Ovary (tissue), 9 donors: ENCODE results near the gene FBXL19. TPM values are rescaled to one million over a fixed set of nuclear protein-coding genes. Genes with fewer than 3 reads are reported as not detected.

Source experiments
- DNase-seq, 5 donors: peaks; one replicate each; pipeline ENCODE4 v3.0.0-alpha.2; 2019 to 2020
- H3K27ac ChIP-seq, 2 donors: fragments of 200-600 bp; one replicate each; pipeline versions ENCODE4 v1.5.1 to v1.8.0; 2019 to 2022
- H3K27me3 ChIP-seq: fragments of 200-600 bp; one replicate; pipeline ENCODE4 v1.8.0; 2022
- H3K36me3 ChIP-seq: fragments of 200-600 bp; sonication (generic); one replicate; pipeline ENCODE4 v1.5.1; 2019
- H3K4me1 ChIP-seq: one replicate; pipeline ENCODE4 v1.8.1; 2013; ENCODE audit warnings: mild to moderate bottlenecking, moderate library complexity; ENCODE audit not compliant: insufficient read depth
- H3K4me3 ChIP-seq: fragments of 200-600 bp; sonication (generic); one replicate; pipeline ENCODE4 v1.5.1; 2017
- H3K9me3 ChIP-seq, 2 donors: fragments of 200-600 bp in 1 of 2; sonication (generic) in 1 of 2; one replicate each; pipeline versions ENCODE4 v1.5.1 to v1.8.1; 2013 to 2019; ENCODE audit warnings: mild to moderate bottlenecking in 1 of 2, moderate library complexity in 1 of 2
- EP300 ChIP-seq: sonication (generic); formaldehyde crosslinking; IDR thresholded peaks from one replicate; pipeline ENCODE4 v1.6.1; 2017; ENCODE audit warnings: antibody characterized with exemption
- POLR2A ChIP-seq: fragments of 450-650 bp; IDR thresholded peaks from one replicate; pipeline ENCODE4 v1.6.1; 2017; ENCODE audit warnings: antibody characterized with exemption, mild to moderate bottlenecking, moderate library complexity
- WGBS, 3 donors: extraction: QIAGEN DNeasy Blood & Tissue Kit in 1 of 3; methylation state at CpG; one replicate each; pipeline versions ENCODE4 v1.1.5 to v1.1.7; 2013 to 2017; 5-methylcytosine and 5-hydroxymethylcytosine counted together
- intact Hi-C, 4 donors: fragments of 100-400 bp; cut with DNase I; formaldehyde crosslinking; loops; one replicate each; pipeline versions ENCODE4 v1.11.0 to v1.15.1; 2022 to 2023
- polyA plus RNA-seq, 2 donors: library from polyadenylated mRNA; stranded (reverse); fragments of 200-250 nt in 1 of 2; fragments of 350-450 nt in 1 of 2; fragmentation: Illumina TruSeq in 1 of 2; extraction: RNeasy Lipid Tissue Mini Kit (QIAGEN cat#74804) in 1 of 2; gene quantifications; one replicate each; pipeline ENCODE4 v1.2.3, GENCODE V29; 2013 to 2014
- total RNA-seq, 7 donors: library from RNA; depleted of rRNA in 2 of 7; stranded (reverse); fragments of >200 nt in 2 of 7; fragmentation: NEBNext Ultra II Directional in 3 of 7; extraction: Animal tissue kit (Norgen Biotek cat#: 25700) in 3 of 7; gene quantifications; one replicate each; pipeline versions ENCODE4 v1.1.0 to v1.2.4, GENCODE V29; 2016 to 2023
- TF ChIP-seq, protein P1 (sequence below), 3 donors: fragments of 450-650 bp in 2 of 3; fragments of 200-600 bp in 1 of 3; IDR thresholded peaks; one replicate each; pipeline versions ENCODE4 v1.5.1 to v1.8.0; 2016 to 2022; ENCODE audit warnings: antibody characterized with exemption in 3 of 3, mild to moderate bottlenecking in 1 of 3
- donor health status: DM: no; HTN: no; CAD: no; lungs with moderate emphysema.
- donor health status: DM: no; HTN: no; CAD: no.
- donor health status: Bipolar disorder and iron deficiency.
- donor health status: DM: yes; HTN: yes; CAD: no.
- donor health status: DM: no; HTN: no; CAD: no.
- donor health status: DM: yes; HTN: yes; CAD: no.

The FBXL19 gene
- total and polyA plus RNA-seq, 9 donors, result 1.6 to 24.3 (median 14.4) TPM

DNA sequence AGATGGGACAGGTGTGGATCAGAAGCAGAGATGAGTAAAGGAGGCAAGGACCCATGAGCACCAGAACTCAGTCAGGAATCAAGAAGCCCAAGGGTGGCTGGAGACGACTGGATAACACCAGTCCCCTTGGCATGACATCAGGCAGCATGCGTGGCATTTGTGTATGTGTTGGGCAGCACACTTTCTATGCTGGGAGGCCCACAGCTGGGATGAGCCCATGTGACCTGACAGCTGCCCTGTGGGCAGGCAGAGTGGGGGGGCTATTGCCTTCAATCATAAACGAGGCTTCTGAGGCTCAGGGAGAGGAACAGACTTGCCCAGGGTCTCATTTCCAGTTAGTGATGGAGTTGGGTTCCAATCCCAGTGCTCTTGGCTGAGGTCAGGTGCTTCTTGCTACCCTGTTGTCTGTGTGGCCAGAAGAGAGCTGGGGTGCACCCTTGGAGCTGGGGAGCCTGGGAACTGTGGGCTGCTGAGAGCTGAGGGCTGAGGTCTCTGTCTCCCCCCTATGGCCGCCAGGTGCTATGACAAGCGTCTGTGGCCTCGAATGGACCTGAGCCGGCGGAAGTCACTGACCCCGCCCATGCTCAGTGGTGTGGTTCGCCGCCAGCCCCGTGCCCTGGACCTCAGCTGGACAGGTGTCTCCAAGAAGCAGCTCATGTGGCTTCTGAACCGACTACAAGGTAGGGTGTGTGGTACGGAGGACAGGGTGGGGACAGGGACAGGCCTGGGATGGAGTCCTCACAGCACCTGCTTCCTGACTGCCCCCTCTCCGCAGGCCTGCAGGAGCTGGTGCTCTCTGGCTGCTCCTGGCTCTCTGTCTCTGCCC is 18.4 kb downstream of the FBXL19 start:
- H3K4me1 ChIP-seq, result no peaks in the 10 kb centered on the region
- H3K9me3 ChIP-seq, result no peaks in the 10 kb centered on the region
- intact Hi-C loops, result no loop called here
- peak; percentile 58 to 77 (median 67) for DNase-seq
- no peak for TF ChIP-seq EP300
- TF ChIP-seq, protein P1, sequence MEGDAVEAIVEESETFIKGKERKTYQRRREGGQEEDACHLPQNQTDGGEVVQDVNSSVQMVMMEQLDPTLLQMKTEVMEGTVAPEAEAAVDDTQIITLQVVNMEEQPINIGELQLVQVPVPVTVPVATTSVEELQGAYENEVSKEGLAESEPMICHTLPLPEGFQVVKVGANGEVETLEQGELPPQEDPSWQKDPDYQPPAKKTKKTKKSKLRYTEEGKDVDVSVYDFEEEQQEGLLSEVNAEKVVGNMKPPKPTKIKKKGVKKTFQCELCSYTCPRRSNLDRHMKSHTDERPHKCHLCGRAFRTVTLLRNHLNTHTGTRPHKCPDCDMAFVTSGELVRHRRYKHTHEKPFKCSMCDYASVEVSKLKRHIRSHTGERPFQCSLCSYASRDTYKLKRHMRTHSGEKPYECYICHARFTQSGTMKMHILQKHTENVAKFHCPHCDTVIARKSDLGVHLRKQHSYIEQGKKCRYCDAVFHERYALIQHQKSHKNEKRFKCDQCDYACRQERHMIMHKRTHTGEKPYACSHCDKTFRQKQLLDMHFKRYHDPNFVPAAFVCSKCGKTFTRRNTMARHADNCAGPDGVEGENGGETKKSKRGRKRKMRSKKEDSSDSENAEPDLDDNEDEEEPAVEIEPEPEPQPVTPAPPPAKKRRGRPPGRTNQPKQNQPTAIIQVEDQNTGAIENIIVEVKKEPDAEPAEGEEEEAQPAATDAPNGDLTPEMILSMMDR (IDR thresholded peaks at IDR 0.05), result peak; percentile 49 to 55 (median 55)
- H3K4me3 ChIP-seq, result no peak overlapping the region
- no peaks in the 10 kb centered on the region for H3K36me3 ChIP-seq
- 25 to 31% (median 27%) methylated on average over 12 to 15 of the region's 15 CpGs for WGBS, 3 donors
- no peaks in the 10 kb centered on the region for H3K27me3 ChIP-seq
- no peak overlapping the region for H3K27ac ChIP-seq

DNA sequence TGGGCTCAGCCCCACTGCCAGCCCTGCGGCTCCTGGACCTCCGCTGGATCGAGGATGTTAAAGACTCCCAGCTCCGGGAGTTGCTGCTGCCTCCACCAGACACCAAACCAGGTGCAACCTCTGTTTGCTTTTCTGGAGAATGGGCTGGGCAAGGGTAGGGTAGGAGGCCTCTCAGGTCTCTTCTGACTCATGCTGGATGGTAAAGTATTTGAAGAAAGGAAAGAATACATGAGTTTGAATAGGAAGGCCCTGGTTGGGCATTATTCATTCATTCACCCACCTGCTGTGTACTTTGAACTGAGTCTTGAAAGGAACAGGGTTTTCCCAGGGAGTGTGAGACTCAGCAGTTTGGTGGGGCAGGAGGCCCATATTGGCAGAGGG is 19.0 kb downstream of the FBXL19 start:
- H3K36me3 ChIP-seq, result no peaks in the 10 kb centered on the region
- DNase-seq, result no peak
- intact Hi-C loops, result no loop called here
- no peak overlapping the region for H3K27ac ChIP-seq
- WGBS, 3 donors, result 80 to 81% (median 80%) methylated on average over 4 of the region's 4 CpGs
- no peaks in the 10 kb centered on the region for H3K4me1 ChIP-seq
- H3K9me3 ChIP-seq, result no peaks in the 10 kb centered on the region
- TF ChIP-seq POLR2A (no peak), EP300 (no peak)
- TF ChIP-seq, protein P1 (IDR thresholded peaks at IDR 0.05), result no peak
- no peaks in the 10 kb centered on the region for H3K27me3 ChIP-seq
- no peak overlapping the region for H3K4me3 ChIP-seq

DNA sequence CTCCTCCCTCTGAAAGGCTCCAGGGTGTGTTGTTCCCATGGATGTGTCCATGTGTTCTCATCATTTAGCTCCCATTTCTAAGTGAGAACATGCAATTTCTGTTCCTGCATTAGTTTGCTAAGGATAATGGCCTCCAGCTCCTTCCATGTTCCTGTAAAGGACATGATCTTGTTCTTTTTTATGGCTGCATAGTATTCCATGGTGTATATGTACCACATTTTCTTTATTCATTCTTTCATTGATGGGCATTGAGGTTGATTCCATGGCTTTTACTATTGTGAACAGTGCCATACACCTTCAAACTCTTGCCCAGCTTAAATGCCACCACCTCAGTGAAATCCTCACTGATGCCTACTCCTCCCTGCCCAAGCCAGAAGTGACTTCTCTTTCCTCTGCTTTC is 21.0 kb downstream of the FBXL19 start:
- TF ChIP-seq, protein P1 (IDR thresholded peaks at IDR 0.05), result no peak
- TF ChIP-seq EP300, result no peak
- no peak for TF ChIP-seq POLR2A
- Histone ChIP-seq H3K4me3 (no peak overlapping the region), H3K9me3 (no peaks in the 10 kb centered on the region), H3K36me3 (no peaks in the 10 kb centered on the region), H3K4me1 (no peaks in the 10 kb centered on the region), H3K27me3 (no peaks in the 10 kb centered on the region), H3K27ac (no peak overlapping the region)
- intact Hi-C loops, result no loop called here
- no peak for DNase-seq

GRCh38 chr16:30946671-30947540 is 23.5 kb downstream of the FBXL19 start:
- TF ChIP-seq POLR2A (no peak), EP300 (no peak)
- TF ChIP-seq, protein P1 (IDR thresholded peaks at IDR 0.05), result no peak
- H3K9me3 ChIP-seq, result no peaks in the 10 kb centered on the region
- peaks cover 8% of the 10 kb centered on the region for H3K4me1 ChIP-seq
- DNase-seq, result peak; percentile 45 to 65 (median 60)
- no peak overlapping the region for H3K27ac ChIP-seq
- H3K4me3 ChIP-seq, result no peak overlapping the region
- WGBS, 3 donors, result 79 to 85% (median 83%) methylated on average over 38 of the region's 38 CpGs
- H3K36me3 ChIP-seq, result no peaks in the 10 kb centered on the region
- intact Hi-C loops, result no loop called here
- H3K27me3 ChIP-seq, result no peaks in the 10 kb centered on the region
